Measurements from ENCODE around the gene MACROH2A1.
A peak's percentile ranks its signal among the peaks of the same experiment; 100 is the strongest.

- TF ChIP-seq, protein P1, sequence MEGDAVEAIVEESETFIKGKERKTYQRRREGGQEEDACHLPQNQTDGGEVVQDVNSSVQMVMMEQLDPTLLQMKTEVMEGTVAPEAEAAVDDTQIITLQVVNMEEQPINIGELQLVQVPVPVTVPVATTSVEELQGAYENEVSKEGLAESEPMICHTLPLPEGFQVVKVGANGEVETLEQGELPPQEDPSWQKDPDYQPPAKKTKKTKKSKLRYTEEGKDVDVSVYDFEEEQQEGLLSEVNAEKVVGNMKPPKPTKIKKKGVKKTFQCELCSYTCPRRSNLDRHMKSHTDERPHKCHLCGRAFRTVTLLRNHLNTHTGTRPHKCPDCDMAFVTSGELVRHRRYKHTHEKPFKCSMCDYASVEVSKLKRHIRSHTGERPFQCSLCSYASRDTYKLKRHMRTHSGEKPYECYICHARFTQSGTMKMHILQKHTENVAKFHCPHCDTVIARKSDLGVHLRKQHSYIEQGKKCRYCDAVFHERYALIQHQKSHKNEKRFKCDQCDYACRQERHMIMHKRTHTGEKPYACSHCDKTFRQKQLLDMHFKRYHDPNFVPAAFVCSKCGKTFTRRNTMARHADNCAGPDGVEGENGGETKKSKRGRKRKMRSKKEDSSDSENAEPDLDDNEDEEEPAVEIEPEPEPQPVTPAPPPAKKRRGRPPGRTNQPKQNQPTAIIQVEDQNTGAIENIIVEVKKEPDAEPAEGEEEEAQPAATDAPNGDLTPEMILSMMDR (IDR thresholded peaks at IDR 0.05), result peak in 3 of 4 experiments; percentile 34 to 65 (median 65)
- no peak for TF ChIP-seq POLR2A (IDR thresholded peaks at IDR 0.05)
Observed at GRCh38 chr5:135332519-135333150, 66.4 kb downstream of the MACROH2A1 start.
